H1 (cell line): ENCODE results near the gene DHX38. TPM values are rescaled to one million over a fixed set of nuclear protein-coding genes. Genes with fewer than 3 reads are reported as not detected.

Source experiments
- CBX8 ChIP-seq: fragments of 300-800, 300-1000 bp; sonication (generic); IDR thresholded peaks from 2 replicates; pipeline ENCODE4 v1.7.1; 2016; ENCODE audit warnings: low read depth, low read length, borderline replicate concordance
- PHF8 ChIP-seq: fragments of 200-600 bp; sonication (generic); conservative IDR thresholded peaks from 2 replicates; pipeline ENCODE4 v1.7.1; 2012; ENCODE audit warnings: low read depth, mild to moderate bottlenecking, inconsistent platforms, low read length, moderate library complexity
- SP4 ChIP-seq: IDR thresholded peaks from 2 replicates; pipeline ENCODE4 v1.6.1; 2012; ENCODE audit warnings: low read length, inconsistent platforms
- ZNF274 ChIP-seq: IDR thresholded peaks from 2 replicates; pipeline ENCODE4 v1.7.0; 2012; ENCODE audit warnings: low read length, borderline replicate concordance; ENCODE audit errors: extremely low read depth
- polyA plus RNA-seq, 7 experiments: library from polyadenylated mRNA; depleted of rRNA in 3 of 7; stranded (reverse) in 5 of 7; unstranded in 2 of 7; fragments of >200 nt in 5 of 7; fragments of 200-250 nt in 2 of 7; gene quantifications; 1 replicate in 5 of 7; 2 replicates in 1 of 7; 4 replicates in 1 of 7; pipeline versions ENCODE4 v1.2.1 to v1.2.3, GENCODE V29; 2011 to 2013; ENCODE audit warnings: missing spikeins in 2 of 7, mixed read lengths in 2 of 7
- total RNA-seq: library from RNA; stranded (reverse); fragmentation: NEBNext Ultra II Directional; extraction: Animal tissue kit (Norgen Biotek cat#: 25700); gene quantifications from 2 replicates; pipeline ENCODE4 v1.2.1, GENCODE V29; 2021

DHX38 gene
- total and polyA plus RNA-seq, 2 of the 8 experiments (the other 6 are each of a cell fraction or from before 2014, with no cell fraction given), result 27.3 to 53.5 TPM

GRCh38 chr16:72084445-72084844 lies 9.2 kb upstream of the DHX38 start (continued):
- TF ChIP-seq ZNF274 (no peak), CBX8 (no peak), SP4 (no peak), PHF8 (no peak)
